Brain pericyte (primary cell): Measurements from ENCODE around the gene ZBTB21.
"Not testable (repeated sequence)": the region's sequence is repeated elsewhere in the genome, so short reads cannot be mapped to it uniquely, and the experiment has no call there.

Experiments
- DNase-seq: peaks from one replicate; pipeline ENCODE4 v3.0.0-alpha.2; 2012; ENCODE audit warnings: low read depth, low spot score

ZBTB21 gene

GRCh38 chr21:41952568-41953248 lies 57.5 kb downstream of the ZBTB21 start:
- DNase-seq: no peak

- DNase-seq: no peak
Measured at GRCh38 chr21:41951876-41952567, 58.1 kb downstream of the ZBTB21 start.

- DNase-seq: no peak
Measured at GRCh38 chr21:41950941-41951351, 59.2 kb downstream of the ZBTB21 start.

- not testable (repeated sequence) for DNase-seq
Measured at GRCh38 chr21:41949631-41950030, 60.5 kb downstream of the ZBTB21 start.

GRCh38 chr21:41948901-41949300 lies 61.3 kb downstream of the ZBTB21 start:
- no peak for DNase-seq

GRCh38 chr21:41948078-41948895 lies 61.9 kb downstream of the ZBTB21 start:
- no peak for DNase-seq

GRCh38 chr21:41945982-41946381 lies 64.2 kb downstream of the ZBTB21 start:
- no peak for DNase-seq

- DNase-seq: no peak
Measured at GRCh38 chr21:41943851-41944250, 66.3 kb downstream of the ZBTB21 start.

GRCh38 chr21:41942457-41942856 lies 67.7 kb downstream of the ZBTB21 start:
- no peak for DNase-seq

- no peak for DNase-seq
Measured at GRCh38 chr21:41941941-41942340, 68.2 kb downstream of the ZBTB21 start.

- no peak for DNase-seq
Measured at GRCh38 chr21:41940431-41940830, 69.7 kb downstream of the ZBTB21 start.

- no peak for DNase-seq
Measured at GRCh38 chr21:41939391-41939790, 70.8 kb downstream of the ZBTB21 start.
